Measurements from ENCODE around the gene DRC7. TPM values are rescaled to one million over a fixed set of nuclear protein-coding genes. Genes with fewer than 3 reads are reported as not detected.

Gene DRC7
- polyA plus RNA-seq, 1 donor from 2014 or later: 1.4 TPM

DNA sequence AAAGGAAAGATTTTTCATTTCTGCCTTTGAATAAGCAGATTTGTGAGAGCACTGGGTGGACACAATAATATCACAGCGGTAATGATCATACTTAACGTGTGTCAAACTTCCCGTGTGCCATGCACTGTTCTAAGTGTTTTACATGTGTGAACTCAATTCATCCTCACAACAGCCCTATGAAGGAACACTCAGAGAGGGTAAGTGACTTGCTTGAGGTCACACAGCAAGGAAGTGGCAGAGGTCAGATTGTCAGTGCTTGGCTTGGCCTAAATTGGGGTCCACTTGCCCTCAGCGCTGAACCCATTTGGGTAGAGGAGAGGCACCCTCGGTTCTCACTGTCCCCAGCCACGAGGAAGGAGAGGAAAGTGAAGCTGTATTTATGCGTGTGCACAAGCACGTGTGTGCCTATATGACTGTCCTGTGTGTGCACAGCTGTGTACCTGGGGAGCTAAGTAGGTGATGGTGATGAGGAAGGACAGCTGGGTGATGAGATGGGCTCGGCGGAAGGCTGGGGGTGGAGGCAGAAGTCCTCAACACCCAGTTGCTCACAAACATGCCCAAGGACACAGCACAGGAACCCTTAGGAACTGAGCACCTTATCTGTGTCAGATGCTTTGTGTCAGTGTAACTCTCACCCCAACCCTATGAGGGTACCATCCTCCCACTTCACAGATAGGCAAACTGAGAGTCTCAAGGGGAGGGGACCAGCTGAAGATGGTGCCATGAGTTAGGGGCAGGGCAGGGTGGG lies 36.3 kb upstream of the DRC7 start:
- H4K20me1 ChIP-seq (ENCODE audit: insufficient read depth): no peaks in the 10 kb centered on the region
- no peaks in the 10 kb centered on the region for H3K9me2 ChIP-seq (ENCODE audit: insufficient read depth, low read length)
- no peak overlapping the region for H3K9ac ChIP-seq (ENCODE audit: low read length)
- H2AFZ ChIP-seq (ENCODE audit: low read depth, low read length): no peak overlapping the region
- no peaks in the 10 kb centered on the region for H3F3A ChIP-seq (ENCODE audit: insufficient read depth, low read length, poor library complexity, severe bottlenecking)
- no peaks in the 10 kb centered on the region for H3K9me3 ChIP-seq (ENCODE audit: low read length)
- H3K79me2 ChIP-seq (replicated peaks; ENCODE audit: insufficient read depth, low read length): no peaks in the 10 kb centered on the region
- TF ChIP-seq, protein P1, sequence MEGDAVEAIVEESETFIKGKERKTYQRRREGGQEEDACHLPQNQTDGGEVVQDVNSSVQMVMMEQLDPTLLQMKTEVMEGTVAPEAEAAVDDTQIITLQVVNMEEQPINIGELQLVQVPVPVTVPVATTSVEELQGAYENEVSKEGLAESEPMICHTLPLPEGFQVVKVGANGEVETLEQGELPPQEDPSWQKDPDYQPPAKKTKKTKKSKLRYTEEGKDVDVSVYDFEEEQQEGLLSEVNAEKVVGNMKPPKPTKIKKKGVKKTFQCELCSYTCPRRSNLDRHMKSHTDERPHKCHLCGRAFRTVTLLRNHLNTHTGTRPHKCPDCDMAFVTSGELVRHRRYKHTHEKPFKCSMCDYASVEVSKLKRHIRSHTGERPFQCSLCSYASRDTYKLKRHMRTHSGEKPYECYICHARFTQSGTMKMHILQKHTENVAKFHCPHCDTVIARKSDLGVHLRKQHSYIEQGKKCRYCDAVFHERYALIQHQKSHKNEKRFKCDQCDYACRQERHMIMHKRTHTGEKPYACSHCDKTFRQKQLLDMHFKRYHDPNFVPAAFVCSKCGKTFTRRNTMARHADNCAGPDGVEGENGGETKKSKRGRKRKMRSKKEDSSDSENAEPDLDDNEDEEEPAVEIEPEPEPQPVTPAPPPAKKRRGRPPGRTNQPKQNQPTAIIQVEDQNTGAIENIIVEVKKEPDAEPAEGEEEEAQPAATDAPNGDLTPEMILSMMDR (IDR thresholded peaks at IDR 0.05; ENCODE audit: poor library complexity, severe bottlenecking): no peak
- TF ChIP-seq SMC3 (conservative IDR thresholded peaks at IDR 0.05; ENCODE audit: poor library complexity) (no peak), RAD21 (conservative IDR thresholded peaks at IDR 0.05) (no peak), POLR2AphosphoS5 (IDR thresholded peaks at IDR 0.05) (no peak), MXI1 (conservative IDR thresholded peaks at IDR 0.05; ENCODE audit: poor library complexity, severe bottlenecking) (no peak), EP300 (conservative IDR thresholded peaks at IDR 0.05; ENCODE audit: poor library complexity, severe bottlenecking) (no peak), TAF1 (IDR thresholded peaks at IDR 0.05; ENCODE audit: low read depth) (no peak), EZH2 (IDR thresholded peaks at IDR 0.05; ENCODE audit: borderline replicate concordance, insufficient read depth, low read length, poor library complexity, severe bottlenecking) (no peak)
- TF ChIP-seq, protein P2, sequence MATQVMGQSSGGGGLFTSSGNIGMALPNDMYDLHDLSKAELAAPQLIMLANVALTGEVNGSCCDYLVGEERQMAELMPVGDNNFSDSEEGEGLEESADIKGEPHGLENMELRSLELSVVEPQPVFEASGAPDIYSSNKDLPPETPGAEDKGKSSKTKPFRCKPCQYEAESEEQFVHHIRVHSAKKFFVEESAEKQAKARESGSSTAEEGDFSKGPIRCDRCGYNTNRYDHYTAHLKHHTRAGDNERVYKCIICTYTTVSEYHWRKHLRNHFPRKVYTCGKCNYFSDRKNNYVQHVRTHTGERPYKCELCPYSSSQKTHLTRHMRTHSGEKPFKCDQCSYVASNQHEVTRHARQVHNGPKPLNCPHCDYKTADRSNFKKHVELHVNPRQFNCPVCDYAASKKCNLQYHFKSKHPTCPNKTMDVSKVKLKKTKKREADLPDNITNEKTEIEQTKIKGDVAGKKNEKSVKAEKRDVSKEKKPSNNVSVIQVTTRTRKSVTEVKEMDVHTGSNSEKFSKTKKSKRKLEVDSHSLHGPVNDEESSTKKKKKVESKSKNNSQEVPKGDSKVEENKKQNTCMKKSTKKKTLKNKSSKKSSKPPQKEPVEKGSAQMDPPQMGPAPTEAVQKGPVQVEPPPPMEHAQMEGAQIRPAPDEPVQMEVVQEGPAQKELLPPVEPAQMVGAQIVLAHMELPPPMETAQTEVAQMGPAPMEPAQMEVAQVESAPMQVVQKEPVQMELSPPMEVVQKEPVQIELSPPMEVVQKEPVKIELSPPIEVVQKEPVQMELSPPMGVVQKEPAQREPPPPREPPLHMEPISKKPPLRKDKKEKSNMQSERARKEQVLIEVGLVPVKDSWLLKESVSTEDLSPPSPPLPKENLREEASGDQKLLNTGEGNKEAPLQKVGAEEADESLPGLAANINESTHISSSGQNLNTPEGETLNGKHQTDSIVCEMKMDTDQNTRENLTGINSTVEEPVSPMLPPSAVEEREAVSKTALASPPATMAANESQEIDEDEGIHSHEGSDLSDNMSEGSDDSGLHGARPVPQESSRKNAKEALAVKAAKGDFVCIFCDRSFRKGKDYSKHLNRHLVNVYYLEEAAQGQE (IDR thresholded peaks at IDR 0.05; ENCODE audit: borderline replicate concordance): no peak
- no peak overlapping the region for H3K4me2 ChIP-seq (ENCODE audit: low read length)
- peaks cover 29% of the 10 kb centered on the region for H3K36me3 ChIP-seq (ENCODE audit: insufficient read depth, low read length)
- no peaks in the 10 kb centered on the region for H3K27me3 ChIP-seq (ENCODE audit: insufficient read depth, low read depth, low read length)
- H3K4me3 ChIP-seq (ENCODE audit: low read length): no peak overlapping the region
- no peak overlapping the region for H3K27ac ChIP-seq (ENCODE audit: low read length)

DNA sequence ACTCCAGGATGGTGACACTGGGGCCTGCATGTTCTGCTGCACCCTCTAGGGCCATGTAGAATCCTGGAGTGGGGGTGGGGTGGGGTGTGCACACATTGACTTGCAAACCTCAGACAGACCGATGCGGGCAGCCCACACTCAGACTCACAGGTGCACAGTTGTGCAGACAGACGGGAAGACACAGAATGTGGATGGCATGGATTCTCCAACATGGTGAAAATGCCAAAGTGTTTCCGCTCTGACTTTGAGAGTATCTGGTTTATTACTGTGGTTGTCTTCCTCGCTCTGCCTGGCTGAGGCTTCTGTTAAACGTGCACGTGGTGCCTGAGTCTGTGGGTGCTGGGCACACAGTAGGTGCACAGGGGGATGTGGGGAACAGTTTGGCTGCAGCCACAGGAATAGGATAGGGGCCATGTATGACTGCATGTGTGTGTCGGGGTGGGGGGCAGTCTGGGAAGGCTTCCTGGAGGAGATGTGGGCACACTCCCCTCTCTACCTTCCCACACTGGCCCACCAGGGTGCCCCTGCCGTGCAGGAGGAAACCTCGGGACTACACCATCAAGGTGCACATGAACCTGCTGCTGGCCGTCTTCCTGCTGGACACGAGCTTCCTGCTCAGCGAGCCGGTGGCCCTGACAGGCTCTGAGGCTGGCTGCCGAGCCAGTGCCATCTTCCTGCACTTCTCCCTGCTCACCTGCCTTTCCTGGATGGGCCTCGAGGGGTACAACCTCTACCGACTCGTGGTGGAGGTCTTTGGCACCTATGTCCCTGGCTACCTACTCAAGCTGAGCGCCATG lies 35.5 kb upstream of the DRC7 start:
- no peaks in the 10 kb centered on the region for H4K20me1 ChIP-seq (ENCODE audit: insufficient read depth)
- H3K9me3 ChIP-seq (ENCODE audit: low read length): no peaks in the 10 kb centered on the region
- no peaks in the 10 kb centered on the region for H3F3A ChIP-seq (ENCODE audit: insufficient read depth, low read length, poor library complexity, severe bottlenecking)
- H3K27me3 ChIP-seq (ENCODE audit: insufficient read depth, low read depth, low read length): no peaks in the 10 kb centered on the region
- no peak overlapping the region for H3K9ac ChIP-seq (ENCODE audit: low read length)
- H3K9me2 ChIP-seq (ENCODE audit: insufficient read depth, low read length): no peaks in the 10 kb centered on the region
- H3K27ac ChIP-seq (ENCODE audit: low read length): no peak overlapping the region
- no peaks in the 10 kb centered on the region for H3K79me2 ChIP-seq (replicated peaks; ENCODE audit: insufficient read depth, low read length)
- TF ChIP-seq POLR2AphosphoS5 (IDR thresholded peaks at IDR 0.05) (no peak), EZH2 (IDR thresholded peaks at IDR 0.05; ENCODE audit: borderline replicate concordance, insufficient read depth, low read length, poor library complexity, severe bottlenecking) (no peak), EP300 (conservative IDR thresholded peaks at IDR 0.05; ENCODE audit: poor library complexity, severe bottlenecking) (no peak), TAF1 (IDR thresholded peaks at IDR 0.05; ENCODE audit: low read depth) (no peak)
- no peak overlapping the region for H3K4me3 ChIP-seq (ENCODE audit: low read length)
- H3K4me2 ChIP-seq (ENCODE audit: low read length): no peak overlapping the region
- H2AFZ ChIP-seq (ENCODE audit: low read depth, low read length): no peak overlapping the region
- H3K36me3 ChIP-seq (ENCODE audit: insufficient read depth, low read length): peaks cover 34% of the 10 kb centered on the region

Data from neural cell (in vitro differentiated cells).